Putamen (tissue), 1 donor: ENCODE measurements around the gene MTREX.

Source experiments
- DNase-seq: peaks from one replicate; pipeline ENCODE4 v3.0.0-alpha.2; 2016; ENCODE audit warnings: low spot score

The MTREX gene

DNA sequence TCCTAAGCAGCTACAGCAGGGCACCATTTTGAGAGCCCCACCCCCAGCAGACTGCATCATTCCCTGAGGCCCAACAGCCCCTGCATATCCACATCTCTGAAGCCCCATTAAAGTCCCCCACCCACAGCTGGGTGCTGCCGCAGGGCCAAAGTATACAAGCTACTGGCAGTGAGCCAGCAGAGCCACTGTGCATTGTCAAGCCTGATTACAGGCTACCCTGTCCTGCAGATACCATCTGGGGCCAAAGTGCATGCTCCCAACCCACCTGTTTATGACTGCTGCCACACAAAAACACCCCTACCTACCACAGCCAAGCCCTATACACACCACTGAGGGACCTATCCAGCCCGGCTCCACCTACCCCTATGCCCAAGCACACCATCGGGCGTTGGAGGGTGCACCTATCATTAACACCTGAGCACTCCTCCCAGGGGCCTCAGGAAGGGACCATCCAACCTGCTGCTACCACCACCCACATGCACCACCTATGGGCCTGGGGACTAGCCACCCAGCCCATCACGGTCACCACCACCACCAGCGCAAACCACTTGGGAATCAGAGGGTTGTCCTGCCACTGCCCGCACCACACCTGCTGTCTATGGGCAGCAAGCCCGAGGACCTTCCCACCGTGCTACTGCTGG lies 121.9 kb downstream of the MTREX start:
- DNase-seq: no peak

- DNase-seq: no peak
Measured at GRCh38 chr5:55432549-55432948, 124.8 kb downstream of the MTREX start.

GRCh38 chr5:55437452-55437851 lies 129.7 kb downstream of the MTREX start:
- DNase-seq: no peak

DNA sequence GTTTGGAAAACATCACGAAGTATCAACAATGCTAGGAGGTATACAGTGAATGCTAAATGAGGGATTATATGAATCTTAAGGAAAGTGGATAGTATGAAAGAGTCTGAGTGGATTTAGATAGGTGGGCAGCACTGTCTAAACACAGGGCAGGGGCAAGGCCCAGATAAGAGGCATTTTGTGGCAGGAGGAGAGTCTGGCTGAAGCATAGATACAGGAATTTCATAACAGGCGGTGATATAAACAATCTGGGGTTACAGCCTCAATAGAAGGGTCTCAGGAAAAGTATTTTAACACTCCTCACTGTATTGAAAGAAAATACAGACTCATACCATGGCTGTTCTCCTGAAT lies 130.0 kb downstream of the MTREX start:
- no peak for DNase-seq

GRCh38 chr5:55438998-55439397 lies 131.2 kb downstream of the MTREX start:
- peak; percentile 39 for DNase-seq

DNA sequence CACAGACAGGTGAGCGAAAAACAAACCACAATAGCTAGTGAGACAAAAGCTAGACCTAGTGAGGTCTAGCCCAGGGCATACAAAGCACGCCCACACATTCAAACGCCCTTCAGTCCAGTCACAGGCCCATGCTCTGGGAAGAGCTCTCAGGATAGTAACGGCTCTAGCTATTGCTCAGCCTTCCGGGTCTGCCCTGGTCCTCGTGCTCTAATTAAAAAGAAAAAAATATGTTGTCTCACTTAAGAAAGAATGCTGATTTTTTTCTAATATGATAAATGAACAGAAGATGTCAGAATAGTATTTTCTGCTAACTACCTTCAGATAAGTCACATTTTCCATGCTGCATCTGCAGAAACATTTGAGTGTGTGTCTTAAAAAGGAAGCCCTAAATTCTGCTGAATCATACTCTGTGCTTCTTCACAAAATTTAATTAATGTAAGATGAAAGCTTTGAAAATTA lies 132.4 kb downstream of the MTREX start:
- no peak for DNase-seq

DNA sequence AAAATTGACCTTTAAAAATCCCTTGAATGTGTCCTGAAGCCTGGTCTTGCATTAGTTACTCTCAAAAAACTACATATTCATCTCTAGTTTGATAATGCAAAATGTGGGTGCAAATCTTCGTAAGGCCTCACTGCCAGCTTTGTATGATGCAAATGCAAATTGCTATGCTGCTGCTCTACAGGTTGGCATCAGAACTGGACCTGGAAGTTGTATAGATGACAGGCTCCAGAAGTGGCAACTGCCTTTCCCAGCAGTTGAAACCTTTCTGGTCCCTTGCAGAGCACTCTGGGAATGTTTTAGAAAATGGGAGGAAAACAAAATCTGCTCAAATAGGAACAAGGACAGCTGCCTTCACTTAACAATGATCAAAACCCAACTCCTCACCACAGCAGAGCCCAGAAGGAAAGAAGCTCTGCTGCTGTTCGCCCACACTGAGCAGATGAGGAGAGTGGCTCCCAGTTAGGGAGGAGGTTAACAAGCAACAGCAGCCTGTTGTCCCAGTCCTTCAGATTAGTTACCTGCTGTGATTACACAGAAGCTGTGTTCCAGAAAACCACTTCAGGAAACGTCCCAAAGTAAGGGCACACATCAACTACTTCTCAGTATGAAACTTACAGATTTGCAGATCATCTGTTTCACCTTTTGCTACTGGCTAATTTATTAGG lies 133.4 kb downstream of the MTREX start:
- no peak for DNase-seq

- DNase-seq: no peak
Measured at GRCh38 chr5:55441954-55442353, 134.2 kb downstream of the MTREX start.

GRCh38 chr5:55445791-55446190 lies 138.0 kb downstream of the MTREX start:
- DNase-seq: no peak

- DNase-seq: no peak
Measured at GRCh38 chr5:55446640-55447351, 139.0 kb downstream of the MTREX start.

- DNase-seq: no peak
Measured at GRCh38 chr5:55450050-55450765, 142.4 kb downstream of the MTREX start.

DNA sequence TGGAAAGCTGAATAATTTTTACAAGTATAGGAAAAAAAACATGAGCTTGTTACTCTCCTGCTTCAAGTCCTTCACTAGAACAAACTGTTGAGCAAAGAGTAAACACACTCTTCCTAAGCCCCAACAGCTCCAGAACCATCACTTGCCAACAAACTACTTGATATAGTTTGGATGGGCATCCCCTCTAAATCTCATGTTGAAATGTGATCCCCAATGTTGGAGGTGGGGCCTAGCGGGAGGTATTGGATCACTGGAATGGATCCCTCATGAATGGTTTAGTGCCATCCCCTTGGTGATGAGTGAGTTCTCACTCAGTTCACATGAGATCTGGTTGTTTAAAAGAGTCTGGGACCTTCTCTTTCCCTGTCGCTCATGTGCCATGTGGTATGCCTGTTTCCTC lies 144.2 kb downstream of the MTREX start:
- DNase-seq: no peak

DNA sequence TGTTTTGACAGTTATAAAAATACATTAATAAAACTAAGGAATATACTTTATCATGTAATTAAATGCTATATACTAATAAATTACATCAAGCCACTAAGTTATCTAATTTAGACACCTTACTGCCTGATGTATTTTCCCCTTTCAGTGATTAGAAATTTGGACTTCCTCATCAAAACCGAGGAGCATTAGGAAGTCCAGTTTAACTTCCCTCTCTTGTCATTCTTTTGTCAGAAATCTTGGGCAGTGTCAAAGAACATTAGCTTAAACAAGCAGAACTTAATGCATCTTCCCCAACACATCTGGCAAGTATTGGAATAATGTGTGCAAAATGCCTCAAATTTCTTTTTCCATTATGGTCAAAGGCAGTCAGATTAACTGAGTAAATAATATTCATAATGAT lies 145.4 kb downstream of the MTREX start:
- DNase-seq: no peak

DNA sequence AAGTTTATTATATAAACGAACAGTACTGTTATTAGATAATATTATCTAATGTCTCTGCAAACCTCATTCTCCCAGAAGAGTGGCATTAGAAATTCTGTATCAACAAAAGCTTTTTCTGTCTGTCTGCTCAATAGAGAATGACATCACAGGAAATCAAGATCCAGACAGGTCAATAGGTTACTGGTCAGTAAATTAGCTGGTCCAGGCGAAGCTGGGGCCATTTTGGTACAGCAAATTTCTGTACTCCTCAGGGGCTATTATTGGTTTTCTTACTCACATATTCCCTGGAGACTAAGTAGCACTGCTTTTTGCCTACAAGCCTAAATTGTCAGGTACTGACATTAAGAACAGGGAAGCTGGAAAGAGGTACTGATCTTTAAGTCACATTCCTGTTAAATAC lies 146.5 kb downstream of the MTREX start:
- no peak for DNase-seq

GRCh38 chr5:55456216-55456895 lies 148.6 kb downstream of the MTREX start:
- no peak for DNase-seq

DNA sequence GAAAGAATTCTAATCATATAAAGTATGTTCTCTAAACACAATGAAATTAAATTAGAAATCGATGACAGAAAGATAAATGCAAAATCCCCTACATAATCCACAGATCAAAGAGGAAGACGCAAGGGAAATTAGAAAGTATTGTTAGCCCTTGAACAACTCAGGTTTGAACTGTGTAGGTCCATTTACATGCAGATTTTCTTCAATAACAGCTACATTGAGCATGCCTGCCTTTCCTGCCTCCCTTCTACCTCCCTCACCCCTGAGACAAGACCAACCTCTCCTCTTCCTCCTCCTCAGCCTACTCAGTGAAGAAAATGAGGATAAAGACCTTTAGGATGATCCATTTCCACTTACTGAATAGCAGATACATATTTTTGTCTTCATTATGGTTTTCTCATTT lies 151.8 kb downstream of the MTREX start:
- DNase-seq: no peak

- no peak for DNase-seq
Measured at GRCh38 chr5:55463613-55464012, 155.8 kb downstream of the MTREX start.

GRCh38 chr5:55467862-55468551 lies 160.2 kb downstream of the MTREX start:
- DNase-seq: no peak

GRCh38 chr5:55469839-55470238 lies 162.1 kb downstream of the MTREX start:
- no peak for DNase-seq

GRCh38 chr5:55470282-55470681 lies 162.5 kb downstream of the MTREX start:
- no peak for DNase-seq

- DNase-seq: no peak
Measured at GRCh38 chr5:55471468-55471867, 163.7 kb downstream of the MTREX start.

DNA sequence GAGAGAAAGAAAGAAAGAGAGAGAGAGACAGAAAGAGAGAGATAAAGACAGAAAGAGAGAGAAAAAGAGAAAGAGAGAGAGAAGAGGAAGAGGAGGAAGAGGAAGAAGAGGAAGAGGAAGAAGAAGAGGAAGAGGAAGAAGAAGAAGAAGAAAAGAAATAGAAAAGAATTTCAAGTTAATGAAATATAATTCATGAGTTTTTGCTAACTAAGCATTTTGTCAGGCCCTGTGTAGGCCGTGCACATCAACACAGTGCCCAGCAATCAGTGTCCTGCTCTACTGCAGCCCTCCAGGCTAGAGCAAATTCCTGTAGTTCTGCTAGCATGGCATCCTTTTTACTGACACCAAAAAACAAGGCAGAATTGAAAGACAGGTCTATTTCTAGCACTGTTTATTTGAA lies 164.9 kb downstream of the MTREX start:
- DNase-seq: no peak
